ENCODE data around the gene MUS81. TPM values are rescaled to one million over a fixed set of nuclear protein-coding genes. Genes with fewer than 3 reads are reported as not detected.
"Not testable (repeated sequence)": the region's sequence is repeated elsewhere in the genome, so short reads cannot be mapped to it uniquely, and the experiment has no call there.

The MUS81 gene
- 35.5 TPM for total RNA-seq
- long read RNA-seq, transcript MUS81-201 (16 exons, 2,392 nt) = major isoform, 24 of 36 reads
- long read RNA-seq, partial matches to known transcripts = 2 of 36 reads
- long read RNA-seq, other reads (novel, unspliced or antisense) = 8 of 36 reads

DNA sequence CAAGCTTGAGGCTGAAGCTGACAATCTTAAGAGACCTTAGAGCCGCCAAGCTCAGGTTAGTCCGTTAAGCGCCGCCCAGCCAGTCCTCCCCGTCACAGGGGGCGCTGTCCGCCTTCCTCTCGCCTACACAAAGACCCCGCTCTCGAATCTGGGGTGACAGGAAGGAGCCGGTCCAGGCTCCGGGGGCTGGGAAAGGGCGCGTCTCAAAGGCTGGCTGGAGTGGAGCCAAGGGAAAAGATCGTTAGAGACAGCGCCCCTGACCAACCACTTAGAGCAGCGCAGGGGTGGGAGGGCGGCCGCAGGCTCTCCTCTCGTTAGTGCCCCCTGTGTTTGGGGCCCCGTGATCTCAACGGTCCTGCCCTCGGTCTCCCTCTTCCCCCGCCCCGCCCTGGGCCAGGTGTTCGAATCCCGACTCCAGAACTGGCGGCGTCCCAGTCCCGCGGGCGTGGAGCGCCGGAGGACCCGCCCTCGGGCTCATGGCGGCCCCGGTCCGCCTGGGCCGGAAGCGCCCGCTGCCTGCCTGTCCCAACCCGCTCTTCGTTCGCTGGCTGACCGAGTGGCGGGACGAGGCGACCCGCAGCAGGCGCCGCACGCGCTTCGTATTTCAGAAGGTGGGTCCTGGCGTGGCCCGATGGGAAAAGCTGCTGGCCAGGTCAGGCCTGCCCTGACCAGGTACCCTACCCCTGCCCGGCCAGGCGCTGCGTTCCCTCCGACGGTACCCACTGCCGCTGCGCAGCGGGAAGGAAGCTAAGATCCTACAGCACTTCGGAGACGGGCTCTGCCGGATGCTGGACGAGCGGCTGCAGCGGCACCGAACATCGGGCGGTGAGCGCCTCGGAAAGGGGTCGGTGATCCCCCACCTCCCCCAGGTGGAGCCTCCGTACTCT lies at the start of gene MUS81:
MUS81 (plus strand) TSS at position 156 of the 887 bp plus-strand sequence; CDS start at position 477, 321 bp downstream.
- intact Hi-C loops (cut with DNase I) = loop anchor here (1.0 kb wide), 1 partner anchor 13 kb away; no protein-coding TSS in a partner anchor
- peak; percentile 98 for DNase-seq (ENCODE audit: missing footprints)
- peak; percentile 74 for ATAC-seq

GRCh38 chr11:65811764-65812475 lies 48.3 kb upstream of the MUS81 start:
- no peak for DNase-seq (ENCODE audit: missing footprints)
- intact Hi-C loops (cut with DNase I) = no loop called here
- peak; percentile 33 for ATAC-seq

DNA sequence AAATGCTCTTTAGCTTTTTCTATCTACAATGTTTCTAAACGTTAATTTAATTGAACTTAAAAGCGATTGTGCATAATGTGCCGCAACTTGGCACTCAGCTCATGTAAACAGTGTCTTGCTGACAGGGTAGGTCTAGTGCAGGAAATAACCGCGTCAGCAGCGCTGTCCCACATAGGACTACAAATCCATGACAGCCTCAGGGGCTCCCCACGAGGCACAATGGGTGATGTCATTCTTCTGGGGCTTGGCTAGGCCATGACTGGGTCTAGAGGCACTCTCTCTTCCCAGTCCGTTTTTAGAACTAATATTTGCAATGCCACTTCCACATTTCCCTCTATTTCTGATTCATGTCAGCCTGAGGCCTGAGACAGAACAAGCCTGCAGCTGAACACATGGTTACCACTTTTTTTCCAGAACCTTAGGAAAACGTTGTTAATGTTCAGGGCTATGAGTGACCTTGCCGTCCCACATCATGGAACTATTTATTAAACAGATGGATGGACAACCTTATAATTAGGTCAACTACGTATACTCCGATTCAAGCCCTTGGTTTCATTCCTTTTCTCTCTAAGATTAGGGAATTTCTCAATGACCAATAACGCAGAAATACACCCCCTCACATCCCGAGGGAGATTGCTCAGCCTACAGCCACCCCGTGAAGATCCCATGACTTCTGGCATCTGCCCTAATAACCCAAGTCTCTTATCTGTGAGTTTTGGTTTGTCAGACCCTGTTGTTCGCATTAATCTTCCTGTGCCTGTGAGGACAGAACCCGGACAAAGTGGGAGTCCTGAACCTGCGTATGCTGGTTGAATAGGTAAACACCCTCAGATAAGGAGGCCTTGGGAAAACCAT lies 45.9 kb upstream of the MUS81 start:
- intact Hi-C loops (cut with DNase I) = no loop called here
- ATAC-seq (no peak), DNase-seq (ENCODE audit: missing footprints) (no peak)

DNA sequence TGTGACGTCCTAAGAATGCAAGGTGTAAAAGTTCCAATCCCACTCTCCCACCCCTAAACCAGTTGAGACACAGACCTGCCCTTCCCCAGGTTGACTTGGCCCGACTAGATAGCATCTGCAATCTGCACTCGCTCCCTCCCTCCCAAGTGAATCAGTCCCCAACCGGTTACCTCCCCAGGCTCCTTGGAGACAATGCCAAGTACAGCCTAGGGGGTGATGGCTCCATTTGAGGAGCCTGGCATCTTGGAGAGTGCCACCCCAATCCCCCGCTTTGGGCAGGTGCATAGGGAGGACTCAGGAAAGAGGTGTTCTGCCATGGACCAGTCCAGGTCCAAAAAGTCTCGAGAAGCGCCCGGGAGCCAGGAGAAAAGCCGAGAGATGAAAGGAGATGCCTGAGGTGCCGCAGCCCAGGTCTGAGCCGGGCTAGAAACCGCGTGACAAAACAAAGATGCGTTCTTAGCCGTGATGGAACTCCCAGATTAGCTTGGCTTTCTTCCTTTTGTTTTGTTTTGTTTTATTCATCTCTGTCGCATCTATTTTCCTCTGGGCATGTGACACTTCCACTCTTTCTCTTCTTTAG lies 45.2 kb upstream of the MUS81 start:
- no peak for ATAC-seq
- intact Hi-C loops (cut with DNase I) = no loop called here
- DNase-seq (ENCODE audit: missing footprints) = no peak

- ATAC-seq (no peak), DNase-seq (ENCODE audit: missing footprints) (no peak)
- intact Hi-C loops (cut with DNase I) = no loop called here
Observed at GRCh38 chr11:65816696-65817095, 43.5 kb upstream of the MUS81 start.

DNA sequence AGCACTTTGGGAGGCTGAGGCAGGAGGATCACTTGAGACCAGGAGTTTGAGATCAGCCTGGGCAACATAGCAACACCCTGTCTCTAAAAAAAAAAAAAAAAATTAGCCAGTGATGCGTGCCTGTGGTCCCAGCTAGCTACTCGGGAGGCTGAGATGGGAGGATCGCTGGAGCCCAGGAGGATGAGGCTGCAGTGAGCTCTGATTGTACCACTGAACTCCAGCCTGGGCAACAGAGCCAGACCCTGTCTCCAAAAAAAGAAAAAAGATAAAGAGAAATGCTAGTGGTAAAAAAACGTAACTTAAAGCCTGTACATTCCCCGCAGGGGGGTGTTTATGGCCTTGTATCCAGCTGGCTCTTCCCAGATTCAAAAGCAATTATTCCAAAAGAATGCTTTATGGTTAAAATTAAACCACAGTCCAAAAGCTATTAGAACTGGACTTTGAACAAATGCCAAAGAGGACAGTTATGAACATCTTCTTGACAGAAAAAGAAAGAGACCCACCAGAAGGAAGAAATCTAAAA lies 42.9 kb upstream of the MUS81 start:
- intact Hi-C loops (cut with DNase I) = no loop called here
- DNase-seq (ENCODE audit: missing footprints) = no peak
- ATAC-seq = no peak

DNA sequence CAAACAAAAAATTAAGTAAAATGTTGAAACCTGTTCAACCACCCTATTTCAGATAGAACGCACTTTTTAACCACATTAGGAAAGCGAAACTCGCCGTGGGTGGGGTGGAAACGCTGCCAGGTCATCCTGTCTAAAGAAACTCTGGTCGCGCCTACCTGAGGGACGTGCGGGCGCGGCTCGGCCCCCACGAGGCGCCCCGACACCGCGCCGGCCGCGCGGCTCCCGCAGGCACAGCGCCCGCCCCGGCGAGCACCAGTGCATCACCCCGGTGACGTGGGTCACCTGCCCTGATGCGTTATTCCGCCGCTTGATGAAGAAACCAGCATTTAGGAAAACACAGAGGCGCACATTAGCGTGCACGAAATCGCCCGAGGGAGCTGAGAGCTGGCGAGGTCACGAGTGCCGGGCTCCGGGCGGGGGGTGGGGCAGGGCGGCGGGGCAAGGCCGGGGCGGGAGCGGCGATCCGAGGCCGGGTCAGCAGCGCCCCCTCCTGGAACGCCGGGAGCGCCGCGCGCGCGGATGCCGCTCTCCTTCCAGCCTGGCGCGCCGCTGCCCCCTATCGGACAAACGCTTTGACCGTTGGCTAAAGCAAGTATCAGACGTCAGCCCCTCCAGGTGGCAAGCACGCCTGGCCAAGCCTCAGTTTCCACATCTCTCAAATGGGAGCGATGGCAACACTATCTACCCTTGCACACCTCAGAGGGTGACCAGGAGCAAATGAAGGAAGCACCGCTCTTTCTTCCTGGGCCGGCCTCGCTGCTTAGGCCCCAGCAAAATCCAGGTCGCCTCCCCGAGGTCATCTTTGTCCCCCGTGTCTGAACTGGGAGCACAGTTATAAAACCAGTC lies 42.2 kb upstream of the MUS81 start:
- DNase-seq (ENCODE audit: missing footprints) (peak; percentile 98), ATAC-seq (peak; percentile 98)
- intact Hi-C loops (cut with DNase I) = loop anchor here (1.0 to 2.0 kb wide), 3 partner anchors 38 to 171 kb away; partner anchors contain the start of gene AP5B1

DNA sequence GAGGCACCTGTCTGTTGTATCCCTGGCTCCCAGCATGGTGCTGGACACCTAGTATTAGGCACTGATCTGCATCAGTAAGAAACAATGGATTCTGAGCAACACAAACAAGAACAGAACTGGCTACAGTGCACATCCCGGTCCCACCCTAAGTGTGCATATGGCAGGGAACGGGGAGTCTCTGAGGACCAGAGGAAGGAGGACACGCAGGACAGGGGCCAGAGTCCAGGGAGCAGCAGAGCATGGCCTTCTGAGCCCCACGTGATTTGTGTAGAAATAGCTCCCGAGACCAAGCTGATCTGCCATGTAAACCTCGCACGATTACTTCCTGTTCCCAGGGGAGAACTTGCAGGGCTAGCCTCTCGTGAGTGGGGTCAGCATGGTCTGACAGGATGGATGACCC lies 39.1 kb upstream of the MUS81 start:
- intact Hi-C loops (cut with DNase I) = no loop called here
- ATAC-seq (no peak), DNase-seq (ENCODE audit: missing footprints) (no peak)

DNA sequence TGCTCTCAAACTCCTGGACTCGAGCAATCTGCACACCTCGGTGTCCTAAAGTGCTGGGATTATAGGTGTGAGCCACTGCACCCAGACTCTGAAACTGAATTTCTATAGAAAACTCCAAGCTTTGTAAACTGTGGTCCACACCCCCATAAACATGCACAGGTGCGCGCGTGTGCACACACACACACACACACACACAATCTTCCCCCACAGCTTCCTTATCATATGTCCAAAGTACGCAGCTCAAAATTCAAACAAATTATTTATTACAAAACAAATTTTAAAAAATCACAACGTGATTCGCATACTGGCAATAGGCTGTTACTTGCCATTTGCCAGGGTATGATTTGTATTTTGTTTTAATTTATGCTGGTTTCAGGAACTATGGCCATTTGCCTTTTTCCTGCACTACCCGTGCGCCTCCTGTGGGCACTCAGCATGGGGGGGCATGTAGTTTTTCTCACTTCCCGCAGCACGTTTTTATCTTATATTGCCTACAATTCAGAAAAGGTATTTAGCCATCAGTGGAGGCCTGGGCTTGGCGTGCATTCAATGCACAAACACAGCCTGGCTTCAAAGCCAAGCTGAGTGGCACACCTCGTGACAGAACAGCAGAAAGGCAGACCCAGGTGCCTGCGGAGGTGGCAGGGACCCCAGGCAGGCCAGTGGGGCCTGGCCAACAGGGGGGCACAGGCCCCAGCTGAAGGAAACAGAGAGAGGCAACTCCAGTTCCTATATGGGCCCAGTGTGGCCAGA lies 37.3 kb upstream of the MUS81 start:
- intact Hi-C loops (cut with DNase I) = no loop called here
- ATAC-seq (no peak), DNase-seq (ENCODE audit: missing footprints) (no peak)

DNA sequence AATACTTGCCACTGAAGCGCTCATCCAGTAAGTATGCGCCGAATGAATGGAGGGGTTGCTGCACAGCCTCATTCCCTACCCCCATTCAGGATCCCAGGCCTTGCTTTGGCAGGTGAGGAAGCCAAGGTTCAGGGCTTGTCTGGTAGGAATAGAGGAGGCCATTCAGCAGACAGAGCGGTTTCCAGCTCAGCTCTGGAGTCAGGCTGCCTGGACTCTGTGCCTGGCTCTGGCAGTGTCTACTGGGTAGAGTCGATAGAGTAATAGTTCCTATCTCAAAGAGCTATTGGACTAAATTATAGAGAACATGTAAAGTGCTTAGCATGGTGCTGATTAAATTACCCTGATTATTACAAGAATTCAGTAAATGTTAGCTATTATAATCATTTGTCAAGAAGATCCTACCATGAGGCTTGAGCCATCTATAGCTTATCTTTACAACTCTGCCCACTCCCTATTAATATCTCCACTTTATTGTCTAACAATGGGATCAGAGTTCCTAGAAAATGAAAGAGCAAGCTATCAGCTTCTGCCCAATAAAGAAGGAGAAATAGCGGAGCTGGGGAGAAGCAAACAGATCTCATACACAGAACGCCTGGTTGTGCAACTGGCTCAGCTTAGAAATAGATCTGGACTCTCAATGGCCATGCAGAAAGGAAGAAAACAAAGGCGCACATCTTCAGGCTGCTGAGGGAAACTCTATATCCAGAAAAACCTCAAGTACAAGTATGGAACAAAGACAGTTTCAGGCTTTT lies 33.1 kb upstream of the MUS81 start:
- DNase-seq (ENCODE audit: missing footprints) (no peak), ATAC-seq (no peak)
- intact Hi-C loops (cut with DNase I) = no loop called here

DNA sequence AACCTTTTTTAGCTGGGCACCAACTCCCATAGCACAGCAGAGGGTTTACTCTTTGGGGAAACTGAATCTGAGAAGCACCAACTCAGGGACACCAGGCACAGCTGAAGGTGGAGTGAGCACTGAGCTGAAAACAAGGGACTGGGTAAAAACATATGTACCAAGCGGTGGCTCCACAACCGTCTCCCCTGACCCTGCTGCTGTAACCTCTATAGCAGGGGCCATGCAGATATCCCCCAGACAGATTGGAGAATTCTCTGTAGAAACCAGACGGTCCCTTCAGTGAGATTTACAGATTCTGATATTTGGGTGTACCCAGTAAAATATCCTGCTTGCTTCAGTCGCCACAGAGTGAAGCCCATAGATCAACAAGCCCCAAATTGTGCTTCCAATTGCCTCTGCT lies 30.8 kb upstream of the MUS81 start:
- intact Hi-C loops (cut with DNase I) = no loop called here

GRCh38 chr11:65832231-65832630 lies 28.0 kb upstream of the MUS81 start:
- intact Hi-C loops (cut with DNase I); DNase-seq (ENCODE audit: missing footprints); ATAC-seq: not testable (repeated sequence)

More for the DNA sequence above, 30.8 kb upstream of the MUS81 start:
- ATAC-seq (no peak), DNase-seq (ENCODE audit: missing footprints) (no peak)

GRCh38 chr11:65833297-65834030 lies 26.8 kb upstream of the MUS81 start, which contains the start of gene SNX32:
Gene SNX32 (plus strand): TSS chr11:65833963. CDS start chr11:65834066, 103 bp downstream.
- ATAC-seq (peak; percentile 100), DNase-seq (ENCODE audit: missing footprints) (peak; percentile 96)
- intact Hi-C loops (cut with DNase I) = no loop called here

DNA sequence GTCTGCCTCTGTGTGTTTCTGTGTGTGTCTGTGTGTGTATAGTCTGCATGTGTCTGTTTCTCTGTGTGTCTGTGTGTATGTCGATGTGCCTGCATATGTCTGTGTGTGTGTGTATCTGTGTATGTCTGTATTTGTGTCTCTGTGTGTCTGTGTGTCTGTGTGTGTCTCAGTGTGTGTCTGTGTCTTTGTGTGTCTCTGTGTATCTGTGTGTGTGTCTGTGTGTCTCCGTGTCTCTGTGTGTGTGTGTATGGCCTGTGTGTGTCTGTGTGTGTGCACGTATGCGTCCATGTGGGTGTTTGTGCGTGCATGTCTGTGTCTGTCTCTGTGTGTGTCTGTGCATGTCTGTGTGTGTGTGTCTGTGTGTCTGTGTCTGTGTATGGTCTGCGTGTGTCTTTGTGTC lies 26.0 kb upstream of the MUS81 start:
- intact Hi-C loops (cut with DNase I) = no loop called here
- DNase-seq (ENCODE audit: missing footprints) (no peak), ATAC-seq (no peak)

GRCh38 chr11:65842144-65842543 lies 18.1 kb upstream of the MUS81 start:
- no peak for ATAC-seq
- DNase-seq (ENCODE audit: missing footprints) = no peak
- intact Hi-C loops (cut with DNase I) = no loop called here

Measured in Right ventricle myocardium inferior (tissue), 1 donor.